Right lobe of liver (tissue), 6 donors: ENCODE results near the gene ATG14. TPM values are rescaled to one million over a fixed set of nuclear protein-coding genes. Genes with fewer than 3 reads are reported as not detected.

Experiments
- ATAC-seq, 4 donors: fragments of 200-7000 bp; cut with Tn5 transposase; one replicate each; pipeline ENCODE4 v1.9.1; 2020; ENCODE audit warnings: mild to moderate bottlenecking in 4 of 4, moderate library complexity in 4 of 4
- DNase-seq, 3 donors: peaks; one replicate each; pipeline ENCODE4 v3.0.0-alpha.2; 2020
- H3K27ac ChIP-seq, 3 donors: fragments of 200-600 bp; one replicate each; pipeline ENCODE4 v1.8.0; 2022
- H3K27me3 ChIP-seq, 2 donors: fragments of 200-600 bp; one replicate each; pipeline ENCODE4 v1.8.0; 2022
- H3K36me3 ChIP-seq, 4 donors: fragments of 200-600 bp; sonication (generic) in 1 of 4; one replicate each; pipeline versions ENCODE4 v1.5.1 to v1.8.0; 2017 to 2022; ENCODE audit warnings: control low read depth in 1 of 4
- H3K4me1 ChIP-seq, 4 donors: fragments of 200-600 bp; sonication (generic) in 1 of 4; one replicate each; pipeline versions ENCODE4 v1.5.1 to v1.8.0; 2017 to 2022; ENCODE audit warnings: control low read depth in 1 of 4
- H3K4me3 ChIP-seq, 3 donors: fragments of 200-600 bp; one replicate each; pipeline ENCODE4 v1.8.0; 2022
- H3K9me3 ChIP-seq, 4 donors: fragments of 200-600 bp; sonication (generic) in 1 of 4; one replicate each; pipeline versions ENCODE4 v1.5.1 to v1.8.0; 2017 to 2022; ENCODE audit warnings: control low read depth in 1 of 4
- POLR2A ChIP-seq: fragments of 450-650 bp; IDR thresholded peaks from one replicate; pipeline ENCODE4 v1.6.1; 2017; ENCODE audit warnings: antibody characterized with exemption, mild to moderate bottlenecking
- WGBS: methylation state at CpG from one replicate; pipeline ENCODE4 v1.1.6; 2018; ENCODE audit warnings: low coverage, low lambda C conversion rate; ENCODE audit not compliant: insufficient coverage; ENCODE audit errors: missing lambda C conversion rate; 5-methylcytosine and 5-hydroxymethylcytosine counted together
- intact Hi-C, 2 donors: fragments of 100-400 bp; cut with DNase I; formaldehyde crosslinking; loops; one replicate each; pipeline versions ENCODE4 v1.11.2 to v1.14.1; 2022
- total RNA-seq, 6 experiments: library from RNA; depleted of rRNA in 2 of 6; stranded (reverse); fragments of >200 nt in 2 of 6; fragmentation: NEBNext Ultra II Directional in 3 of 6; extraction: Animal tissue kit (Norgen Biotek cat#: 25700) in 3 of 6; gene quantifications; one replicate each; pipeline versions ENCODE4 v1.1.0 to v1.2.4, GENCODE V29; 2016 to 2023
- TF ChIP-seq, protein P1 (sequence below), 4 donors: fragments of 200-600 bp in 3 of 4; fragments of 450-650 bp in 1 of 4; IDR thresholded peaks; one replicate each; pipeline versions ENCODE4 v1.5.1 to v1.8.0; 2016 to 2022; ENCODE audit warnings: antibody characterized with exemption in 4 of 4, mild to moderate bottlenecking in 2 of 4
- donor health status: DM: no; HTN: yes; CAD: no.
- donor health status: DM: no; HTN: no; CAD: no.
- donor health status: DM: no; HTN: no; CAD: no.
- donor health status: DM: no; HTN: yes; CAD: no.
- donor health status: DM: no; HTN: yes; CAD: no.

The ATG14 gene
- total RNA-seq, 6 experiments from 2014 or later = 4.0 to 4.7 (median 4.2) TPM

DNA sequence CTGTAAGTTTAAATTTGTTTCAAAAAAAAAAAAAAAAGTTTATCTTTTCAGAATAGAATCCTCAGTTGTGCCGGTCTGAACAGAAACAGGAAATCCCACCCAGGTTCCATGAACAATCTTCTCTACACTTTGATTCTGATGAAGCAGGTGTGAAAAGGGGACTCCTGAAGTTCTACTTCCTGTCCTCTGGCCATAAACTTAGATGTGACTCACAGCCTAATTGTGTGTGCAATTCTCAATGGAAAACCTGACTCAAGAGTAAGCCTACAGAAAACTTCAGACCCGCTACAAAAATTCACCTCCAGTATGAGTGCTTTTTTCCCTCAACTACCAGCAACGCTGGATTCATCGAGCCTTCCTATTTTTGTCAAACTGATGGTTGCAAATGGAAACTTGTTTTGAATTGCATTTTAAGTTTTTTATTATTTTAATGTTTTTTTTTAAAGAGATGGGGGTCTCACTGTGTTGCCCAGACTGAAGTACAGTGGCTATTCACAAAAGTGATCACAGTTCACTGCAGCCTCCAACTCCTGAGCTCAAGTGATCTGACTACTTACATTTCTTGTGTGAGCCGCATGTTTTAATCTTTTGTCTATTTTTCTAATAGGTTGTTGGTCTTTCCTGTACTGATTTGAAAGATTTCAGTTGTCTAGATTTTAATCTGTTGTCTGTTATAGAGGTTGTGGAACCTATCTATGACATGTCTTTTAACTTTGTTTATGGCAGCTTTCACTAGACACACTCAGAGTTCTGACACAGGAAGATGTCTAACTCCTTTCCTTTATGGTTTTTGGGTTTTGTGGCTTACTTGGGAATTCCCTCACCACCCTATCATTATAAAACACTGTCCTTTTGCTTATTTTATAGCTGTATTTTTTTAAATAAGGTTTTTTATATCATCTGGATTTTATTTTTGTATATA lies 37.6 kb downstream of the ATG14 start:
- TF ChIP-seq, protein P1, sequence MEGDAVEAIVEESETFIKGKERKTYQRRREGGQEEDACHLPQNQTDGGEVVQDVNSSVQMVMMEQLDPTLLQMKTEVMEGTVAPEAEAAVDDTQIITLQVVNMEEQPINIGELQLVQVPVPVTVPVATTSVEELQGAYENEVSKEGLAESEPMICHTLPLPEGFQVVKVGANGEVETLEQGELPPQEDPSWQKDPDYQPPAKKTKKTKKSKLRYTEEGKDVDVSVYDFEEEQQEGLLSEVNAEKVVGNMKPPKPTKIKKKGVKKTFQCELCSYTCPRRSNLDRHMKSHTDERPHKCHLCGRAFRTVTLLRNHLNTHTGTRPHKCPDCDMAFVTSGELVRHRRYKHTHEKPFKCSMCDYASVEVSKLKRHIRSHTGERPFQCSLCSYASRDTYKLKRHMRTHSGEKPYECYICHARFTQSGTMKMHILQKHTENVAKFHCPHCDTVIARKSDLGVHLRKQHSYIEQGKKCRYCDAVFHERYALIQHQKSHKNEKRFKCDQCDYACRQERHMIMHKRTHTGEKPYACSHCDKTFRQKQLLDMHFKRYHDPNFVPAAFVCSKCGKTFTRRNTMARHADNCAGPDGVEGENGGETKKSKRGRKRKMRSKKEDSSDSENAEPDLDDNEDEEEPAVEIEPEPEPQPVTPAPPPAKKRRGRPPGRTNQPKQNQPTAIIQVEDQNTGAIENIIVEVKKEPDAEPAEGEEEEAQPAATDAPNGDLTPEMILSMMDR (IDR thresholded peaks at IDR 0.05) = no peak
- TF ChIP-seq POLR2A = no peak
- Histone ChIP-seq H3K4me3 (no peak overlapping the region), H3K27ac (no peak overlapping the region), H3K36me3 (peaks cover 0 to 36% (median 3%) of the 10 kb centered on the region in 4 donors), H3K4me1 (no peaks in the 10 kb centered on the region), H3K27me3 (no peaks in the 10 kb centered on the region), H3K9me3 (no peaks in the 10 kb centered on the region)
- intact Hi-C loops = no loop called here
- 86% methylated on average over 5 of the region's 5 CpGs for WGBS
- DNase-seq = no peak
- ATAC-seq = no peak

DNA sequence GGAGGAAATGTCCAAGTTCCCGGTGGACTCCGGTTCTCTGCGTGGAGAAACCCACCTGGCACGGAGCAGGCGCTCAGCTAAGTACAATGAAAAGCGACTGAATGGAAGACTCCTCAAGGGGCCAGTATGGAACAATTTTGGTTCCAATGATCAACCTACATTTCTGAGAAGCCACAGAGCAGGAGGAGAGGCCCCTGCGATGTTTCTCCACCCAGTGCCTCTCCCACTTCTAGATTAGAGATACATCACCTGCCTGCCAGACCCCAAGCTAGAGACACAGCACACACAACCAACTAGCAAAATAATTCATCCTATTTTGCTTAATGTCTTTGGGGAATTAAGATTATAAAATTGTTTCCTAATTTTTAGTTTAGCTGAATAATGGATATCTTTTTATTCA lies 38.8 kb downstream of the ATG14 start:
- DNase-seq (no peak), ATAC-seq (no peak)
- TF ChIP-seq, protein P1 (IDR thresholded peaks at IDR 0.05) = no peak
- TF ChIP-seq POLR2A = no peak
- intact Hi-C loops = no loop called here
- WGBS = 77% methylated on average over 4 of the region's 7 CpGs
- Histone ChIP-seq H3K4me3 (no peak overlapping the region), H3K27me3 (no peaks in the 10 kb centered on the region), H3K4me1 (no peaks in the 10 kb centered on the region), H3K27ac (no peak overlapping the region), H3K36me3 (peaks cover 0 to 36% (median 3%) of the 10 kb centered on the region in 4 donors), H3K9me3 (no peaks in the 10 kb centered on the region)

DNA sequence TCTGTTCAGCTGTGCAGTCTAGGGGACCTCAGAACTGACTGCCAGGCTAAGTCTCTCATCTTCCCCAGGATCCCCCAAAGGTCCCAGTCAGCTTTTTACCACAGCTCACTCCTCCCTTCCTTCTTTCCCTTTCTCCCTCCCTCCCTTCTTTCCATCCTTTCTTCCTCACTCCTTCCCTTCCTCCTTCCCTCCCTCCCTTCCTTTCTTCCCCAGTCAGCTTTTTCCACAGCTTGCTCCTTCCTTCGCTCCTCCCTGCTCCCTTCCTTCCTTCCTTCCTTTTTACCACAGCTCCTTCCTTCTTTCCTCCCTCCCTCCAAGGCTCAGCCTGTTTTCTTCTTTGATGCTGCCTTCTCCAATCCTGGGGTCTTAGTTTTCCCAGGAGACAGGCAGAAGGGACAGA lies 39.2 kb downstream of the ATG14 start:
- no peaks in the 10 kb centered on the region for H3K9me3 ChIP-seq
- H3K4me1 ChIP-seq = no peaks in the 10 kb centered on the region
- H3K27ac ChIP-seq = no peak overlapping the region
- TF ChIP-seq, protein P1 (IDR thresholded peaks at IDR 0.05) = no peak
- TF ChIP-seq POLR2A = no peak
- 100% methylated on average over 1 of the region's 1 CpG for WGBS
- intact Hi-C loops = no loop called here
- ATAC-seq = no peak
- no peak for DNase-seq
- no peaks in the 10 kb centered on the region for H3K27me3 ChIP-seq
- no peak overlapping the region for H3K4me3 ChIP-seq
- H3K36me3 ChIP-seq = peaks cover 0 to 32% (median 3%) of the 10 kb centered on the region in 4 donors

DNA sequence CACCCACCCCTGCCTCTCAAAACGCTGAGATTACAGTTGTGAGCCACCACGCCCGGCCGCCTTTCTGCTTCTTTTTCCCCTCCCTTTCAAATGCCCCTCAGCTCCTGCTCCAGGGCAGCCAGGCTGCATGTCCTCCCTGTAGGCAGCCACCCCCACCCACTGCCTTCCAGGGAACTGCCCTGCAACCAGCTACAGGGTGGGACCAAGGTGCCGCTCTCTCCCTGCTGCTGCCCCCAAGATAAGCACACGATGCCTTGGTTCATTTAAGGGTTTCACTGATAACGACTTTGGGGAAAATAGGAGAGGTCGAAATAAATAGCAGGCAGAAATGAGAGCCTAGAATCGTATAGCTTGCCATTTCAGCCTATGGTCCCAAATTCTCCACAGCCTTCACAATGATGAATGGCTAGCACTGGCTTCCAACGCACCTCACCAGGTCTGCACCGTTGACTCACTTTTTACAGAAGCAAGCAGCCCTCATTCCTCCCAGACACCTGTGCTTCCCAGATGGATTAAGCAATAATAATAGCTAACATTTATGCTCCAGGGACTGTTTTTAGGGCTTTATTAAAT lies 40.7 kb downstream of the ATG14 start:
- DNase-seq (peak in 1 of 3 donors; percentile 27), ATAC-seq (no peak)
- H3K27ac ChIP-seq = no peak overlapping the region
- no peak for TF ChIP-seq POLR2A
- TF ChIP-seq, protein P1 (IDR thresholded peaks at IDR 0.05) = no peak
- H3K36me3 ChIP-seq = peaks cover 0 to 18% (median 3%) of the 10 kb centered on the region in 4 donors
- intact Hi-C loops = no loop called here
- no peaks in the 10 kb centered on the region for H3K4me1 ChIP-seq
- WGBS = 83% methylated on average over 11 of the region's 11 CpGs
- H3K9me3 ChIP-seq = no peaks in the 10 kb centered on the region
- H3K4me3 ChIP-seq = no peak overlapping the region
- H3K27me3 ChIP-seq = no peaks in the 10 kb centered on the region
